K562 (cell line): ENCODE measurements around the gene ZDHHC16. TPM values are rescaled to one million over a fixed set of nuclear protein-coding genes. Genes with fewer than 3 reads are reported as not detected.
A peak's percentile ranks its signal among the peaks of the same experiment; 100 is the strongest.

ENCODE experiments used
- CXXC5 ChIP-seq: fragments of 250-450 bp; sonication (Bioruptor Pico); IDR thresholded peaks from 2 replicates; pipeline ENCODE4 v1.8.0; 2022; ENCODE audit warnings: inconsistent platforms, mild to moderate bottlenecking, moderate library complexity
- FIP1L1 ChIP-seq: fragments of 200-400 bp; formaldehyde crosslinking; IDR thresholded peaks from 2 replicates; pipeline ENCODE4 v1.6.1; 2018; ENCODE audit warnings: mild to moderate bottlenecking, low read depth, low read length; ENCODE audit not compliant: poor library complexity, severe bottlenecking
- GTF2F1 ChIP-seq: IDR thresholded peaks from 2 replicates; pipeline ENCODE4 v1.6.1; 2011; ENCODE audit warnings: low read depth, low read length, improper control_type of control experiment
- KDM5B ChIP-seq: fragments of 200-600 bp; sonication (generic); IDR thresholded peaks from 2 replicates; pipeline ENCODE4 v1.6.1; 2012; ENCODE audit warnings: low read depth, mild to moderate bottlenecking, moderate library complexity, low read length, control low read depth, inconsistent platforms; ENCODE audit not compliant: insufficient replicate concordance
- NR2F6 ChIP-seq: fragments of 450-650 bp; formaldehyde crosslinking; IDR thresholded peaks from 2 replicates; pipeline ENCODE4 v1.4.0; 2020; ENCODE audit warnings: mild to moderate bottlenecking
- SIN3A ChIP-seq, 2 experiments: fragments of 150-350 bp in 1 of 2; IDR thresholded peaks; 2 replicates each; pipeline ENCODE4 v1.6.1; 2011 to 2016; ENCODE audit warnings: borderline replicate concordance in 2 of 2, low read depth in 2 of 2, low read length in 2 of 2, mild to moderate bottlenecking in 2 of 2, moderate library complexity in 2 of 2; ENCODE audit not compliant: control insufficient read depth in 1 of 2
- SMARCA5 ChIP-seq: fragments of 450-650 bp; IDR thresholded peaks from 2 replicates; pipeline ENCODE4 v1.6.1; 2016
- polyA plus RNA-seq, 8 experiments: library from polyadenylated mRNA; depleted of rRNA in 4 of 8; stranded (reverse) in 5 of 8; unstranded in 3 of 8; fragments of >200 nt; fragmentation: Nextera tagmentation in 2 of 8; fragmentation: Illumina TruSeq in 1 of 8; extraction: Ambion mirVana in 2 of 8; extraction: Trizol in 1 of 8; gene quantifications; 2 replicates each; pipeline versions ENCODE4 v1.2.1 to v1.2.3, GENCODE V29; 2011 to 2014; ENCODE audit warnings: inconsistent platforms in 1 of 8, missing spikeins in 1 of 8
- total RNA-seq, 7 experiments: library from RNA; depleted of rRNA in 6 of 7; stranded (reverse); fragments of >200 nt in 6 of 7; fragmentation: Illumina TruSeq in 2 of 7; extraction: Trizol in 2 of 7; gene quantifications; 2 replicates each; pipeline versions ENCODE4 v1.2.1 to v1.2.3, GENCODE V29; 2011 to 2021; ENCODE audit warnings: low replicate concordance in 1 of 7
- TF ChIP-seq, protein P1 (sequence below), 2 experiments: fragments of 450-650 bp in 1 of 2; sonication (generic) in 1 of 2; formaldehyde crosslinking in 1 of 2; IDR thresholded peaks; 2 replicates each; pipeline versions ENCODE4 v1.7.1 to v1.9.0; 2016 to 2022; ENCODE audit warnings: inconsistent platforms in 1 of 2, mild to moderate bottlenecking in 1 of 2, missing genetic modification reagents in 1 of 2
- TF ChIP-seq, protein P2 (sequence below): fragments of 450-650 bp; IDR thresholded peaks from 2 replicates; pipeline ENCODE4 v1.6.1; 2014; ENCODE audit warnings: low read depth, mild to moderate bottlenecking, moderate library complexity, borderline replicate concordance
- TF ChIP-seq, protein P3 (sequence below): sonication (generic); formaldehyde crosslinking; IDR thresholded peaks from 2 replicates; pipeline ENCODE4 v1.8.0; 2023; ENCODE audit warnings: mild to moderate bottlenecking, missing genetic modification reagents
- TF ChIP-seq, protein P4 (sequence below): fragments of 250-450 bp; sonication (Bioruptor Pico); IDR thresholded peaks from 2 replicates; pipeline ENCODE4 v1.4.0; 2020; ENCODE audit warnings: mild to moderate bottlenecking

The ZDHHC16 gene
- total and polyA plus RNA-seq, 9 of the 15 experiments (the other 6 are each of a cell fraction or from before 2014, with no cell fraction given), result 12.5 to 33.8 (median 21.3) TPM

DNA sequence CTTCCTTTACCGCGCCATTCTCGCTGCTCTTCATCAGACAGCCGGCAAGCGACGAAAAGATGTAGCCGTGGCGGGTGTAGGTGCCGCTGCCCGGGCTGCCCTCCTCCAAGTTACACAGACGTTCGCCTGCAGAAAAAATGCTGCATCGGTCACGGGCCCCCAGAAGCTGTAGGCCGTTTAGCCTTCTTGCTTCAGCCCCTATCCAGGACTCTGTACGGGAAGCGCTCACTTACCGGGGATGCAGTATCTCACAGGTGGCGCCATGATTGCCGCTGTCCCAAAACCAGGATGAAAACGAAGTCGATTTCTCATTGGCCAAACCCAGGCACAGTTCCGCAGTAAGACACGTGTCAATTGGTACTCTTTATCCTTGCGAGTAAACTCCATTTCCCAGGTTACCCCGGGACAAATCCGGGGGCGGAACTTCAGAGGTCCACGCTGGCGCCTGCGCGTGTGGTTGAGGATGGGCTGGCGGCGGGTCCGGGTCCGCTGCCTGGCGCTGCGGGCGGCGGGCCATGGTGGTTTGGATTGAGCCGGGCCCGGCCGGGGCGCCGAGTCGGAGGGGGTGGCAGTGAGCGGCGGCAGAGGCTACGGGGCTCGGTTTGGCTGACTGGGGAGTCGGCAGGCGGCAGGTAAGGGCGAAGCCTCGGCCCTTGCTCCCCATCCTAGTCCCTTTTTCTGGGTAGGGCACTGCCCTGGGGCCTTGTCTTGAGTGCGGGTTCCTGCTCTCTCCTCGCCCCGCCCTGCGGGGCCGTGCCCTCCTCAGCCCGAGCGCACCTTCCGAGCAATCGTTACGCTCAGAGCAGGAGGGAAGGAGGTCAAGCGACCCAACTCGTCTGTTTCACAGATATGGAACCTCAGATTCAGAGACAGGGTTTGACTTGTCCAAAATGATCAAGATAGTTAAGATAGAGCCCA is at the start of gene ZDHHC16, which contains the start of gene EXOSC1 (continued):
- TF ChIP-seq, protein P1, sequence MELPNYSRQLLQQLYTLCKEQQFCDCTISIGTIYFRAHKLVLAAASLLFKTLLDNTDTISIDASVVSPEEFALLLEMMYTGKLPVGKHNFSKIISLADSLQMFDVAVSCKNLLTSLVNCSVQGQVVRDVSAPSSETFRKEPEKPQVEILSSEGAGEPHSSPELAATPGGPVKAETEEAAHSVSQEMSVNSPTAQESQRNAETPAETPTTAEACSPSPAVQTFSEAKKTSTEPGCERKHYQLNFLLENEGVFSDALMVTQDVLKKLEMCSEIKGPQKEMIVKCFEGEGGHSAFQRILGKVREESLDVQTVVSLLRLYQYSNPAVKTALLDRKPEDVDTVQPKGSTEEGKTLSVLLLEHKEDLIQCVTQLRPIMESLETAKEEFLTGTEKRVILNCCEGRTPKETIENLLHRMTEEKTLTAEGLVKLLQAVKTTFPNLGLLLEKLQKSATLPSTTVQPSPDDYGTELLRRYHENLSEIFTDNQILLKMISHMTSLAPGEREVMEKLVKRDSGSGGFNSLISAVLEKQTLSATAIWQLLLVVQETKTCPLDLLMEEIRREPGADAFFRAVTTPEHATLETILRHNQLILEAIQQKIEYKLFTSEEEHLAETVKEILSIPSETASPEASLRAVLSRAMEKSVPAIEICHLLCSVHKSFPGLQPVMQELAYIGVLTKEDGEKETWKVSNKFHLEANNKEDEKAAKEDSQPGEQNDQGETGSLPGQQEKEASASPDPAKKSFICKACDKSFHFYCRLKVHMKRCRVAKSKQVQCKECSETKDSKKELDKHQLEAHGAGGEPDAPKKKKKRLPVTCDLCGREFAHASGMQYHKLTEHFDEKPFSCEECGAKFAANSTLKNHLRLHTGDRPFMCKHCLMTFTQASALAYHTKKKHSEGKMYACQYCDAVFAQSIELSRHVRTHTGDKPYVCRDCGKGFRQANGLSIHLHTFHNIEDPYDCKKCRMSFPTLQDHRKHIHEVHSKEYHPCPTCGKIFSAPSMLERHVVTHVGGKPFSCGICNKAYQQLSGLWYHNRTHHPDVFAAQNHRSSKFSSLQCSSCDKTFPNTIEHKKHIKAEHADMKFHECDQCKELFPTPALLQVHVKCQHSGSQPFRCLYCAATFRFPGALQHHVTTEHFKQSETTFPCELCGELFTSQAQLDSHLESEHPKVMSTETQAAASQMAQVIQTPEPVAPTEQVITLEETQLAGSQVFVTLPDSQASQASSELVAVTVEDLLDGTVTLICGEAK (IDR thresholded peaks at IDR 0.05), result peak; percentile 52; the same call in 1 of the 2 replicates
- TF ChIP-seq, protein P1 (CRISPR knock-in tag; IDR thresholded peaks at IDR 0.05), result no peak
- TF ChIP-seq NR2F6 (CRISPR knock-in tag), result no peak
- TF ChIP-seq CXXC5 (CRISPR knock-in tag), result peak; percentile 41; the same call in 1 of the 2 replicates
- TF ChIP-seq, protein P2, sequence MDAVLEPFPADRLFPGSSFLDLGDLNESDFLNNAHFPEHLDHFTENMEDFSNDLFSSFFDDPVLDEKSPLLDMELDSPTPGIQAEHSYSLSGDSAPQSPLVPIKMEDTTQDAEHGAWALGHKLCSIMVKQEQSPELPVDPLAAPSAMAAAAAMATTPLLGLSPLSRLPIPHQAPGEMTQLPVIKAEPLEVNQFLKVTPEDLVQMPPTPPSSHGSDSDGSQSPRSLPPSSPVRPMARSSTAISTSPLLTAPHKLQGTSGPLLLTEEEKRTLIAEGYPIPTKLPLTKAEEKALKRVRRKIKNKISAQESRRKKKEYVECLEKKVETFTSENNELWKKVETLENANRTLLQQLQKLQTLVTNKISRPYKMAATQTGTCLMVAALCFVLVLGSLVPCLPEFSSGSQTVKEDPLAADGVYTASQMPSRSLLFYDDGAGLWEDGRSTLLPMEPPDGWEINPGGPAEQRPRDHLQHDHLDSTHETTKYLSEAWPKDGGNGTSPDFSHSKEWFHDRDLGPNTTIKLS, result 0 out of 2 replicates have a peak, but pooled peaks have one; percentile 82
- TF ChIP-seq FIP1L1, result no peak
- TF ChIP-seq GTF2F1, result no peak
- TF ChIP-seq SMARCA5, result no peak
- TF ChIP-seq, protein P3, sequence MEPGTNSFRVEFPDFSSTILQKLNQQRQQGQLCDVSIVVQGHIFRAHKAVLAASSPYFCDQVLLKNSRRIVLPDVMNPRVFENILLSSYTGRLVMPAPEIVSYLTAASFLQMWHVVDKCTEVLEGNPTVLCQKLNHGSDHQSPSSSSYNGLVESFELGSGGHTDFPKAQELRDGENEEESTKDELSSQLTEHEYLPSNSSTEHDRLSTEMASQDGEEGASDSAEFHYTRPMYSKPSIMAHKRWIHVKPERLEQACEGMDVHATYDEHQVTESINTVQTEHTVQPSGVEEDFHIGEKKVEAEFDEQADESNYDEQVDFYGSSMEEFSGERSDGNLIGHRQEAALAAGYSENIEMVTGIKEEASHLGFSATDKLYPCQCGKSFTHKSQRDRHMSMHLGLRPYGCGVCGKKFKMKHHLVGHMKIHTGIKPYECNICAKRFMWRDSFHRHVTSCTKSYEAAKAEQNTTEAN (CRISPR knock-in tag), result no peak
- TF ChIP-seq KDM5B, result peak; percentile 68
- peak in 1 of 2 experiments; percentile 61; a peak in 1 of 4 replicates for TF ChIP-seq SIN3A (IDR thresholded peaks at IDR 0.05; ENCODE audit: borderline replicate concordance in 2 of 2, control insufficient read depth in 1 of 2, low read depth in 2 of 2, low read length in 2 of 2)
- TF ChIP-seq, protein P4, sequence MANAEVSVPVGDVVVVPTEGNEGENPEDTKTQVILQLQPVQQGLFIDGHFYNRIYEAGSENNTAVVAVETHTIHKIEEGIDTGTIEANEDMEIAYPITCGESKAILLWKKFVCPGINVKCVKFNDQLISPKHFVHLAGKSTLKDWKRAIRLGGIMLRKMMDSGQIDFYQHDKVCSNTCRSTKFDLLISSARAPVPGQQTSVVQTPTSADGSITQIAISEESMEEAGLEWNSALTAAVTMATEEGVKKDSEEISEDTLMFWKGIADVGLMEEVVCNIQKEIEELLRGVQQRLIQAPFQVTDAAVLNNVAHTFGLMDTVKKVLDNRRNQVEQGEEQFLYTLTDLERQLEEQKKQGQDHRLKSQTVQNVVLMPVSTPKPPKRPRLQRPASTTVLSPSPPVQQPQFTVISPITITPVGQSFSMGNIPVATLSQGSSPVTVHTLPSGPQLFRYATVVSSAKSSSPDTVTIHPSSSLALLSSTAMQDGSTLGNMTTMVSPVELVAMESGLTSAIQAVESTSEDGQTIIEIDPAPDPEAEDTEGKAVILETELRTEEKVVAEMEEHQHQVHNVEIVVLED (CRISPR knock-in tag), result no peak
